GM13977 (cell line): ENCODE results near the gene ZFP3.
"Not testable (repeated sequence)": the region's sequence is repeated elsewhere in the genome, so short reads cannot be mapped to it uniquely, and the experiment has no call there.

Source experiments
- DNase-seq: peaks from one replicate; pipeline ENCODE4 v3.0.0; 2012; ENCODE audit warnings: low spot score
- CTCF ChIP-seq: IDR thresholded peaks from 2 replicates; pipeline ENCODE4 v1.5.1; 2012; ENCODE audit warnings: mild to moderate bottlenecking, control low read depth; ENCODE audit not compliant: insufficient read depth; ENCODE audit errors: extremely low read depth, missing control alignments
- in situ Hi-C: fragments of 300-500 bp; cut with MboI; formaldehyde crosslinking; loops from one replicate; pipeline ENCODE4 v1.12.0; 2022; ENCODE audit warnings: low sequenced_read_pairs, low pct_unique_long_range_greater_than_20kb, mixed read lengths, inconsistent platforms; ENCODE audit not compliant: unreplicated experiment

Gene ZFP3

DNA sequence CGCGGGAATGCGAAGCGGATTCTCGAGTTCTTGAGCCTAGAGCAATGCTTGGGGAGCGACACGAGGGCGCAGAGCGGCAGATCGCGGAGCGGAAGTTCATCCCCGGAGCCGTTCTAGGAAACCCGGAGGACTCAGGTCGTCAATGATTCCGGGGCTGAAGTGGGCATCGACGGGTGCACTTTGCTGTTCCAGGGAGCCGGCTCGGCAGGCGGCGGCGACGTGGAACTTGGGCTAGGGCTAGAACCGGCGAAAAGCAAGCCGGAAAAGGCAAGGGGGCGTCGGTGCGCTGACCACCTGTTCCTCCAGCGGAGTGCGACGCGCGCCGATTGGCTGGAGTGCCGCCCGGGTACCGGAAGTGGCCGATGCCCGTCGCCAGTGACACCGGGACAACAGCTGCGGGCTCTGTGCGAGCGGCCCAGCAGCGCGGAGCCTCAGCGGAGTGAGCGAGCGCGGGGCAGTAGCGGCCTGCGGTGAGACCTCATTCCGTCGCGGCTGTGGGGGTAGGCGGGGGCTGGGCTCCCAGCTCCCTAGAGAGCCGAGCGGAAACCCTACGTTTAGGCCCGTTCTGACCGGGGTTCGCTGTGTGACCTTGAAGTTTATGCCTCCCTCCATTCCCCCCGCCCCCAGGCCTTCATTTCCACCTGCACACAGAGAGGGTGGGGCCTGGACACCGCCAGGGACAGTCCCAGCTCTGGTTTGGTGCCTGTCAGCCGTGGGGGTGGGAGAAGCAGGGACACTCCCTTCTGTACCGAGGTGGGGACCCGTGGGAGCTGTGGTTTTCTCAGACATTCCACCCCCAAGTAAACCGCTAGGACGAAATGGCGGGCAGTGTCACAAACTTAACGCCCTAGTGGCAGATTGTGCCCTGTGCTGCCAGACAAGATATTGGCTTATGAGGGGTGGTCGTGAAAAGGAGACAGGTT, at the start of gene ZFP3:
Gene ZFP3, plus strand, starts transcription at position 362 of the 923 bp plus-strand sequence. CDS start 13,038 bp downstream, outside the sequence.
- DNase-seq = peak; percentile 87
- peak; percentile 25 for TF ChIP-seq CTCF
- in situ Hi-C loops = no loop called here

DNA sequence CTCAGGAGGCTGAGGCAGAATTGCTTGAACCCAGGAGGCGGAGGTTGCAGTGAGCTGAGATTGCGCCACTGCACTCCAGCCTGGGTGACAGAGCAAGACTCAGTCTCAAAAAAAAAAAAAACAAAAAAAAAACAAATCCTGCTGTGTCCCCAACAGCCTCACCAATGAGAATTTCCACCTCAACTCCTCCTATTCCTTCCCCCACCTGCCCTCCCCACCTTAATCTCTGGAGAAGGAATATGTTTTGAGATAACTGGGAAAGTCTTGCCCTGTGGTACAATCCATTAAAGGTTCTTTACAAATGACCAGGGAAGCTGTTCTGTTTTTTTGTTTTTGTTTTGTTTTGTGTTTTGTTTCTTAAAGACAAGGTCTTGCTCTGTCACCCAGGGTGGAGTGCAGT, 48.1 kb upstream of the ZFP3 start:
- DNase-seq, in situ Hi-C loops: not testable (repeated sequence)

DNA sequence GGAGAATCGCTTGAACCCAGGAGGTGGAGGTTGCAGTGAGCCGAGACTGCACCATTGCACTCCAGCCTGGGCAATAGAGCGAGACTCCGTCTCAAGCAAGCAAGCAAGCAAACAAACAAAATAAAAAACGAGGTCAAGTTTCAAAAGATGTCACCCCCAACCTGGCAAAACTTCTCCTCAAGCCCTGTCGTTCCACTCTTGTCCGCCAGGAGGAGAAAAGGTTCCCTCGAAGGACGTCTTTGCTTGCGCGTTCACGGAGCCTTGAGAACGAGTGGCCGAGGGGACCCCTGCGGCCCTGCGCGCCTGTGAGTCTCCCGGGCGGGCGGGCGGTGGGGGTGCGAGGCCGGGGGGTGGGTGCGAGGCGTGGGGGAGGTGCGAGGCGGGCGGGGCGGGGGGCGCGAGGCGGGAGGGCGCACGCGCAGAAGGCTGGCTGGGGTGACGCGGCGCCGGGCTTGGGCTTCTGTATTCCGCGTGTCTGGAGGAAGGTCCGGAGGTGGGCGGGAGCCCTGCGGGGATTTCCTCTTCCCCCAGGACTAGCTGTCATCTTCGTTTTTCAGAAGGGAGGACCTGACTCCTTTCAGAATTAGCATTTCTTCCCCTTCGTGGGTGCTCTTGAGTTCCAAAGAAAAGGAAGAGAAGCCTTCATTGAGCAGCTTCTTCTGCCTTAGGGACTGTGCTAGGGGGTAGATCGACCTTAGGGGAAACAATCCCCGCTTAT, 46.7 kb upstream of the ZFP3 start:
- DNase-seq = peak; percentile 93
- TF ChIP-seq CTCF = peak; percentile 76
- in situ Hi-C loops = no loop called here

GRCh38 chr17:5032865-5033264, 45.4 kb upstream of the ZFP3 start:
- TF ChIP-seq CTCF = no peak
- DNase-seq = no peak
- in situ Hi-C loops = no loop called here

- in situ Hi-C loops = no loop called here
- TF ChIP-seq CTCF = no peak
- no peak for DNase-seq
Measured at GRCh38 chr17:5033352-5034015, 44.8 kb upstream of the ZFP3 start.

- in situ Hi-C loops = no loop called here
- DNase-seq = no peak
- no peak for TF ChIP-seq CTCF
Measured at GRCh38 chr17:5034063-5034462, 44.2 kb upstream of the ZFP3 start.
